ENCODE data around the gene RTF2. TPM values are rescaled to one million over a fixed set of nuclear protein-coding genes. Genes with fewer than 3 reads are reported as not detected.

RTF2 gene
- total RNA-seq, 1 donor from 2014 or later = 81.4 TPM

DNA sequence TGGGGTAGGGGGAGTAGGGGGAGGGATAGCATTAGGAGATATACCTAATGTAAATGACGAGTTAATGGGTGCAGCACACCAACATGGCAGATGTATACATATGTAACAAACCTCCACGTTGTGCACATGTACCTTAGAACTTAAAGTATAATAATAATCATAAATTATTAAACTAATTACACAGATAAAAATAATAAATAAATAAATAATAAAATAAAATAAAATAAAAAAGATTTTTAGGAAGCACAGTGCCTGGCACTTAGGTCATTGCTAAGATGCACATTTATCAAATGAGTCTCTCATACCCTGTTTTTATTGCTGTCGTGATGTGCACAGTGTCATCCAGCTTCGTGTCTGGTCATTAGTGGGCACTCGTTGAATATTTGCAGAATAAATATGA is 19.0 kb upstream of the RTF2 start:
- H3K4me3 ChIP-seq (ENCODE audit: insufficient read depth, low read depth, low read length) = no peak overlapping the region
- no peak overlapping the region for H3K4me2 ChIP-seq (ENCODE audit: low read length)
- H3K9ac ChIP-seq (ENCODE audit: low read length) = no peak overlapping the region
- no peak for FAIRE-seq
- Mint-ChIP-seq H3K4me1 (ENCODE audit: low read depth, unreplicated experiment) (no peaks in the 10 kb centered on the region), H3K27ac (ENCODE audit: unreplicated experiment) (no peak overlapping the region), H3K27me3 (ENCODE audit: low read depth, unreplicated experiment) (peaks cover 14% of the 10 kb centered on the region), H3K9me3 (ENCODE audit: unreplicated experiment) (no peaks in the 10 kb centered on the region), H3K4me3 (ENCODE audit: unreplicated experiment) (no peak overlapping the region), H3K36me3 (ENCODE audit: low read depth, unreplicated experiment) (no peaks in the 10 kb centered on the region)
- DNase-seq (ENCODE audit: low read depth) = no peak
- no peaks in the 10 kb centered on the region for H4K20me1 ChIP-seq (ENCODE audit: insufficient read depth, low read length)
- H3K4me1 ChIP-seq (ENCODE audit: insufficient read depth, low read length) = no peaks in the 10 kb centered on the region
- TF ChIP-seq EZH2 (IDR thresholded peaks at IDR 0.05; ENCODE audit: insufficient read depth, low read length) = no peak
- TF ChIP-seq, protein P1, sequence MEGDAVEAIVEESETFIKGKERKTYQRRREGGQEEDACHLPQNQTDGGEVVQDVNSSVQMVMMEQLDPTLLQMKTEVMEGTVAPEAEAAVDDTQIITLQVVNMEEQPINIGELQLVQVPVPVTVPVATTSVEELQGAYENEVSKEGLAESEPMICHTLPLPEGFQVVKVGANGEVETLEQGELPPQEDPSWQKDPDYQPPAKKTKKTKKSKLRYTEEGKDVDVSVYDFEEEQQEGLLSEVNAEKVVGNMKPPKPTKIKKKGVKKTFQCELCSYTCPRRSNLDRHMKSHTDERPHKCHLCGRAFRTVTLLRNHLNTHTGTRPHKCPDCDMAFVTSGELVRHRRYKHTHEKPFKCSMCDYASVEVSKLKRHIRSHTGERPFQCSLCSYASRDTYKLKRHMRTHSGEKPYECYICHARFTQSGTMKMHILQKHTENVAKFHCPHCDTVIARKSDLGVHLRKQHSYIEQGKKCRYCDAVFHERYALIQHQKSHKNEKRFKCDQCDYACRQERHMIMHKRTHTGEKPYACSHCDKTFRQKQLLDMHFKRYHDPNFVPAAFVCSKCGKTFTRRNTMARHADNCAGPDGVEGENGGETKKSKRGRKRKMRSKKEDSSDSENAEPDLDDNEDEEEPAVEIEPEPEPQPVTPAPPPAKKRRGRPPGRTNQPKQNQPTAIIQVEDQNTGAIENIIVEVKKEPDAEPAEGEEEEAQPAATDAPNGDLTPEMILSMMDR (IDR thresholded peaks at IDR 0.05; ENCODE audit: insufficient read depth, low read depth, low read length) = no peak
- no peak overlapping the region for H2AFZ ChIP-seq (ENCODE audit: low read depth, low read length)
- H3K9me3 ChIP-seq (ENCODE audit: insufficient read depth, low read depth, low read length) = no peaks in the 10 kb centered on the region
- H3K27ac ChIP-seq (ENCODE audit: low read depth, low read length) = no peak overlapping the region
- peaks cover 4% of the 10 kb centered on the region for H3K36me3 ChIP-seq (ENCODE audit: insufficient read depth, low read length)
- H3K27me3 ChIP-seq (ENCODE audit: insufficient read depth, low read length) = no peaks in the 10 kb centered on the region
- H3K79me2 ChIP-seq (ENCODE audit: insufficient read depth, low read length) = no peaks in the 10 kb centered on the region

DNA sequence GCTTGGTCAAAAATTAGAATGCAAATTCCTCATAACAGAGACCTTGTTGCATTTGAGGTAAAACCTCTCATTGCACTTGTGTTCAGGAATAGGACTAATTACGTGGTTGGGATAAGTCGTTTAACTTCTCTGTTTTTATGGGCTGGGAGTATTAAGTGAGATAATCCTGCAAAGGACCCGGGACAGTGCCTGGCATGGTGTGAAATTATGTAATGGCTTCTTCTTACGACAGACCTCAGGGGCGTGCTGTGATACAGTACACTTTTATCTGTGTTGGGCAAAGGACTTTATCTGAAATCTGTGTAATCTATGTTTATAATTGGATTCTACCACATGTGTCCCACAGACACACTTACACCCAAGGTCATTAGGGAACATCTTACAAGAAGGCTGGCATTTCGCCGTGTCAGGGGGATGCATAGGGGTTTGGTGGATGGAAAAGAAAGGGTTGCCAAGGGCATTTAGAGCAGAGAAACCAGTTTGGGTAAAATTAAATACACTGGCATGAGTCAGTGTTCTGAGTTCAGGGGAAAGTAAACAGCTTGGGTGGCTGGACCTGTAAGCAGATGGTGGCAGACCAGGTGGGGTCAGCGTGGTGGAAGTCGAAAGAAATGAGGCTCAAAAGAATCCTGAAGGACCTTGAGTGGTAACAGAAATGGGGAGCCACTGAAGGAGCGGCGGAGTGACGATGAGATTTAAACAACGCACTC is 17.2 kb upstream of the RTF2 start:
- Histone ChIP-seq H3K4me1 (ENCODE audit: insufficient read depth, low read length) (no peaks in the 10 kb centered on the region), H3K27ac (ENCODE audit: low read depth, low read length) (no peak overlapping the region), H4K20me1 (ENCODE audit: insufficient read depth, low read length) (no peaks in the 10 kb centered on the region), H3K36me3 (ENCODE audit: insufficient read depth, low read length) (peaks cover 4% of the 10 kb centered on the region), H3K27me3 (ENCODE audit: insufficient read depth, low read length) (no peaks in the 10 kb centered on the region), H3K9me3 (ENCODE audit: insufficient read depth, low read depth, low read length) (no peaks in the 10 kb centered on the region), H3K4me3 (ENCODE audit: insufficient read depth, low read depth, low read length) (no peak overlapping the region), H2AFZ (ENCODE audit: low read depth, low read length) (no peak overlapping the region), H3K9ac (ENCODE audit: low read length) (no peak overlapping the region), H3K4me2 (ENCODE audit: low read length) (no peak overlapping the region), H3K79me2 (ENCODE audit: insufficient read depth, low read length) (no peaks in the 10 kb centered on the region)
- DNase-seq (ENCODE audit: low read depth) = no peak
- Mint-ChIP-seq H3K9me3 (ENCODE audit: unreplicated experiment) (peaks cover 3% of the 10 kb centered on the region), H3K4me3 (ENCODE audit: unreplicated experiment) (no peak overlapping the region), H3K27me3 (ENCODE audit: low read depth, unreplicated experiment) (peaks cover 6% of the 10 kb centered on the region), H3K4me1 (ENCODE audit: low read depth, unreplicated experiment) (no peaks in the 10 kb centered on the region), H3K27ac (ENCODE audit: unreplicated experiment) (no peak overlapping the region), H3K36me3 (ENCODE audit: low read depth, unreplicated experiment) (no peaks in the 10 kb centered on the region)
- no peak for FAIRE-seq
- TF ChIP-seq, protein P1 (IDR thresholded peaks at IDR 0.05; ENCODE audit: insufficient read depth, low read depth, low read length) = no peak
- no peak for TF ChIP-seq EZH2 (IDR thresholded peaks at IDR 0.05; ENCODE audit: insufficient read depth, low read length)

DNA sequence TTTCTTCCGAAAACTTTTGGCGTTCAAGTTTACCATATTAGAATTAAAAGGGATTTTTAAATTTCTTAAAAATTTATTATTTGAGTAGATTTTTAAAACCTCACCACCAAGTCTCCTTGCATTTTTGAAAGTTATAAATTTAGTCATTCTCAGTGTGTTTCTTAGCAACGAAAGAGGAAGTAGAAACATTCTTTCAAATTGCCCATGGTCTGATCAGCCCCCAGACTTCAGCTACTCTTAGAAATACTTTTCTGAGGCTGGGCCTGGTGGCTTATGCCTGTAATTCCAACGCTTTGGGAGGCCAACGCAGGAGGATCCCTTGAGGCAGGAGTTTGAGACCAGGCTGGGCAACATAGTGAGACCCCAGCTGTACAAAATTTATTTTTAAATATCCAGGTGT is 15.1 kb upstream of the RTF2 start:
- no peaks in the 10 kb centered on the region for H3K79me2 ChIP-seq (ENCODE audit: insufficient read depth, low read length)
- H3K4me1 ChIP-seq (ENCODE audit: insufficient read depth, low read length) = no peaks in the 10 kb centered on the region
- H3K27me3 ChIP-seq (ENCODE audit: insufficient read depth, low read length) = no peaks in the 10 kb centered on the region
- peaks cover 7% of the 10 kb centered on the region for H3K36me3 ChIP-seq (ENCODE audit: insufficient read depth, low read length)
- no peak overlapping the region for H3K4me3 ChIP-seq (ENCODE audit: insufficient read depth, low read depth, low read length)
- TF ChIP-seq EZH2 (IDR thresholded peaks at IDR 0.05; ENCODE audit: insufficient read depth, low read length) = no peak
- TF ChIP-seq, protein P1 (IDR thresholded peaks at IDR 0.05; ENCODE audit: insufficient read depth, low read depth, low read length) = no peak
- Mint-ChIP-seq H3K27ac (ENCODE audit: unreplicated experiment) (no peak overlapping the region), H3K4me1 (ENCODE audit: low read depth, unreplicated experiment) (no peaks in the 10 kb centered on the region), H3K4me3 (ENCODE audit: unreplicated experiment) (no peak overlapping the region), H3K27me3 (ENCODE audit: low read depth, unreplicated experiment) (peaks cover 6% of the 10 kb centered on the region), H3K9me3 (ENCODE audit: unreplicated experiment) (peaks cover 3% of the 10 kb centered on the region), H3K36me3 (ENCODE audit: low read depth, unreplicated experiment) (no peaks in the 10 kb centered on the region)
- no peak overlapping the region for H3K9ac ChIP-seq (ENCODE audit: low read length)
- DNase-seq (ENCODE audit: low read depth) (no peak), FAIRE-seq (no peak)
- H3K4me2 ChIP-seq (ENCODE audit: low read length) = no peak overlapping the region
- H3K9me3 ChIP-seq (ENCODE audit: insufficient read depth, low read depth, low read length) = no peaks in the 10 kb centered on the region
- no peaks in the 10 kb centered on the region for H4K20me1 ChIP-seq (ENCODE audit: insufficient read depth, low read length)
- H2AFZ ChIP-seq (ENCODE audit: low read depth, low read length) = no peak overlapping the region
- no peak overlapping the region for H3K27ac ChIP-seq (ENCODE audit: low read depth, low read length)
